ENCODE data around the gene ELAC2.

ELAC2 gene

DNA sequence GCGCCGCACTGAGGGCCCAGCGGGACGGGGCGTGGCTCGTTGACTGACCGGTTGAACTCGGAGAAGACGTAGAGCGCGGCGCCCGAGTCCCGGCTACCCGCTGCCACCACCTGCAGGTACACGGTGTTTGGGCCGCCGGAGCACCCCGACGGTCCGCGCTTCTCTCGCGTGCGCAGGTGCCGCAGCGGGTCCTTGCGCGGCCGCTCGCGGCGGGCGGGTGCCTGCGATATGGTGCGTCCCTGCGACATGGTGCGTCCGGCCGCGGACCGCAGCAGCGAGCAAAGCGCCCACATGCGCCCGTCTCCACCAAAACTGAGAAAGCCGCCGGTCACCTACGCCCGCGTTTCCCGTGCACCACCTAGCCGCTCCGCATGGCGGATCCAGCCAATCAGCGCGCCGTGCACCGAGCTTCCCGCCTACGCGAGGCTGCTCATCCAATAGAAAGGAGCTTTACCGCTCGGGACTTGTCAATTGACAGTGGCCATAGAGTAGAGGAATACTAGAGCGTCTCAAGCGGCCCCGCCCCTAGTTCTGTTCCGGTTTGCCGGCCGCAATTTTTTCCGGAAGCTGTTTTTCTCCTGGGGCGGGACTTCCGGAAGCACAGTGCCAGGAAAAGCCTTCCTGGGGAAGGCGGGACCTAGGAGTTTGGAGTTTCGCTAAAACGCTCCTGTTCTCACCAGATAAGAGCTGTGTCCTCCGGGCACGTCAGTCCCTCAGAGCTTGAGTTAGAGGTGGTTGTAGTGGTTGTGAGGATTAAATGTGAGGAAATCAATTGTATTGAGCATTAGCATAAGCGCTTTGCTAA lies at the start of gene ELAC2:
Gene ELAC2, minus strand, starts transcription at position 373 of the 805 bp plus-strand sequence. Its CDS starts 80 bp downstream, at position 293.
- H3K4me3 ChIP-seq (ENCODE audit: low read depth, low read length): peak within 1 kb of the TSS; percentile 84
- DNase-seq (ENCODE audit: low read depth): peak; percentile 97
- TF ChIP-seq, protein P1, sequence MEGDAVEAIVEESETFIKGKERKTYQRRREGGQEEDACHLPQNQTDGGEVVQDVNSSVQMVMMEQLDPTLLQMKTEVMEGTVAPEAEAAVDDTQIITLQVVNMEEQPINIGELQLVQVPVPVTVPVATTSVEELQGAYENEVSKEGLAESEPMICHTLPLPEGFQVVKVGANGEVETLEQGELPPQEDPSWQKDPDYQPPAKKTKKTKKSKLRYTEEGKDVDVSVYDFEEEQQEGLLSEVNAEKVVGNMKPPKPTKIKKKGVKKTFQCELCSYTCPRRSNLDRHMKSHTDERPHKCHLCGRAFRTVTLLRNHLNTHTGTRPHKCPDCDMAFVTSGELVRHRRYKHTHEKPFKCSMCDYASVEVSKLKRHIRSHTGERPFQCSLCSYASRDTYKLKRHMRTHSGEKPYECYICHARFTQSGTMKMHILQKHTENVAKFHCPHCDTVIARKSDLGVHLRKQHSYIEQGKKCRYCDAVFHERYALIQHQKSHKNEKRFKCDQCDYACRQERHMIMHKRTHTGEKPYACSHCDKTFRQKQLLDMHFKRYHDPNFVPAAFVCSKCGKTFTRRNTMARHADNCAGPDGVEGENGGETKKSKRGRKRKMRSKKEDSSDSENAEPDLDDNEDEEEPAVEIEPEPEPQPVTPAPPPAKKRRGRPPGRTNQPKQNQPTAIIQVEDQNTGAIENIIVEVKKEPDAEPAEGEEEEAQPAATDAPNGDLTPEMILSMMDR (IDR thresholded peaks at IDR 0.05; ENCODE audit: control insufficient read depth, extremely low read depth, insufficient read depth): 0 out of 2 replicates have a peak, but pooled peaks have one; percentile 1

DNA sequence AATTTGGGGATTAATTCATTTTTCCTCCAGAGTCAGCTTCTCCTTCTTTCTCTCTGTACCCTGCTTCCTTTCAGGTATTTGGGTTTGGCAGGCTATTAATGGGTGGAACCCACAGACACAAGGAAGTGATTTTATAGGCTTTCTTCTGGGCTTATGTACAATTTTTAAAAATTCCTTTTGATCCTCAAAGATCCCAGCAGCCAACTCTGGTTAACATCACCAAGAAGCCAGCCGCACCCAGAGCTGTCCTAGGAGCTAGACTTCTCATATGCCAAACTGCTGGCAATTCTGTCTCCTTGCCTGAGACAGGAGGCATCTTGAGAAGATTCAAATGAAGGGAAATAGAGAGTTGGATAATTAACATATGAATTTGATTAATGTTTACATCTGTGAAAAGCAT lies 47.2 kb upstream of the ELAC2 start:
- no peak for DNase-seq (ENCODE audit: low read depth)
- TF ChIP-seq, protein P1 (IDR thresholded peaks at IDR 0.05; ENCODE audit: control insufficient read depth, extremely low read depth, insufficient read depth): no peak
- H3K4me3 ChIP-seq (ENCODE audit: low read depth, low read length): no peak overlapping the region

GRCh38 chr17:13055131-13055530 lies 37.3 kb upstream of the ELAC2 start:
- TF ChIP-seq, protein P1 (IDR thresholded peaks at IDR 0.05; ENCODE audit: control insufficient read depth, extremely low read depth, insufficient read depth): no peak

GRCh38 chr17:13054666-13055065 lies 36.8 kb upstream of the ELAC2 start:
- DNase-seq (ENCODE audit: low read depth): no peak
- TF ChIP-seq, protein P1 (IDR thresholded peaks at IDR 0.05; ENCODE audit: control insufficient read depth, extremely low read depth, insufficient read depth): no peak
- no peak overlapping the region for H3K4me3 ChIP-seq (ENCODE audit: low read depth, low read length)

More at GRCh38 chr17:13055131-13055530, 37.3 kb upstream of the ELAC2 start:
- DNase-seq (ENCODE audit: low read depth): no peak
- no peak overlapping the region for H3K4me3 ChIP-seq (ENCODE audit: low read depth, low read length)

- DNase-seq (ENCODE audit: low read depth): no peak
- H3K4me3 ChIP-seq (ENCODE audit: low read depth, low read length): no peak overlapping the region
- TF ChIP-seq, protein P1 (IDR thresholded peaks at IDR 0.05; ENCODE audit: control insufficient read depth, extremely low read depth, insufficient read depth): no peak
These were observed 34.1 kb upstream of the ELAC2 start for GRCh38 chr17:13051915-13052314.

GRCh38 chr17:13047011-13047606 lies 29.3 kb upstream of the ELAC2 start:
- no peak for DNase-seq (ENCODE audit: low read depth)
- TF ChIP-seq, protein P1 (IDR thresholded peaks at IDR 0.05; ENCODE audit: control insufficient read depth, extremely low read depth, insufficient read depth): no peak
- no peak overlapping the region for H3K4me3 ChIP-seq (ENCODE audit: low read depth, low read length)
